Breast epithelium (tissue), 3 donors: ENCODE results near the gene MRPS14.

ENCODE experiments used
- POLR2AphosphoS5 ChIP-seq, 3 donors: sonication (generic); formaldehyde crosslinking; IDR thresholded peaks; one replicate each; pipeline ENCODE4 v1.6.1; 2017; ENCODE audit warnings: antibody characterized with exemption in 3 of 3
- TF ChIP-seq, protein P1 (sequence below), 3 donors: fragments of 450-650 bp; IDR thresholded peaks; one replicate each; pipeline ENCODE4 v1.5.1; 2016 to 2017; ENCODE audit warnings: antibody characterized with exemption in 3 of 3, mild to moderate bottlenecking in 3 of 3, moderate library complexity in 3 of 3

DNA sequence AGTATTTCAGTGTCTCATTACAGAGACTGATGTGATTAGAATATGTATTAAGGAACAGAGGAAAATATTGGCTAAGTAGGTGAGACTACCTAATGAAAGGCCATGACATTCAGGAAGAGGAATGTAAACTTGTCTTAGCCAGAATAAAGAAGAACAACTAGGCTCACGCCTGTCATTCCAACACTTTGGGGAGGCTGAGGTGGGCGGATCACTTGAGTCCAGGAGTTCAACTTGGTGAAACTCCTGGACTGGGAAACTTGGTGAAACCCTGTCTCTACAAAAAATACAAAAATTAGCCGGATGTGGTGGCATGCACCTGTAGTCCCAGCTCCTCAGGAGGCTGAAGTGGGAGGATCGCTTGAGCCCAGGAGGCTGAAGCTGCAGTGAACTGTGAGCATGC lies 38.3 kb downstream of the MRPS14 start:
- TF ChIP-seq, protein P1, sequence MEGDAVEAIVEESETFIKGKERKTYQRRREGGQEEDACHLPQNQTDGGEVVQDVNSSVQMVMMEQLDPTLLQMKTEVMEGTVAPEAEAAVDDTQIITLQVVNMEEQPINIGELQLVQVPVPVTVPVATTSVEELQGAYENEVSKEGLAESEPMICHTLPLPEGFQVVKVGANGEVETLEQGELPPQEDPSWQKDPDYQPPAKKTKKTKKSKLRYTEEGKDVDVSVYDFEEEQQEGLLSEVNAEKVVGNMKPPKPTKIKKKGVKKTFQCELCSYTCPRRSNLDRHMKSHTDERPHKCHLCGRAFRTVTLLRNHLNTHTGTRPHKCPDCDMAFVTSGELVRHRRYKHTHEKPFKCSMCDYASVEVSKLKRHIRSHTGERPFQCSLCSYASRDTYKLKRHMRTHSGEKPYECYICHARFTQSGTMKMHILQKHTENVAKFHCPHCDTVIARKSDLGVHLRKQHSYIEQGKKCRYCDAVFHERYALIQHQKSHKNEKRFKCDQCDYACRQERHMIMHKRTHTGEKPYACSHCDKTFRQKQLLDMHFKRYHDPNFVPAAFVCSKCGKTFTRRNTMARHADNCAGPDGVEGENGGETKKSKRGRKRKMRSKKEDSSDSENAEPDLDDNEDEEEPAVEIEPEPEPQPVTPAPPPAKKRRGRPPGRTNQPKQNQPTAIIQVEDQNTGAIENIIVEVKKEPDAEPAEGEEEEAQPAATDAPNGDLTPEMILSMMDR (IDR thresholded peaks at IDR 0.05), result no peak
- TF ChIP-seq POLR2AphosphoS5 (IDR thresholded peaks at IDR 0.05), result no peak
